ENCODE measurements around the gene ZFYVE28.

ZFYVE28 gene

DNA sequence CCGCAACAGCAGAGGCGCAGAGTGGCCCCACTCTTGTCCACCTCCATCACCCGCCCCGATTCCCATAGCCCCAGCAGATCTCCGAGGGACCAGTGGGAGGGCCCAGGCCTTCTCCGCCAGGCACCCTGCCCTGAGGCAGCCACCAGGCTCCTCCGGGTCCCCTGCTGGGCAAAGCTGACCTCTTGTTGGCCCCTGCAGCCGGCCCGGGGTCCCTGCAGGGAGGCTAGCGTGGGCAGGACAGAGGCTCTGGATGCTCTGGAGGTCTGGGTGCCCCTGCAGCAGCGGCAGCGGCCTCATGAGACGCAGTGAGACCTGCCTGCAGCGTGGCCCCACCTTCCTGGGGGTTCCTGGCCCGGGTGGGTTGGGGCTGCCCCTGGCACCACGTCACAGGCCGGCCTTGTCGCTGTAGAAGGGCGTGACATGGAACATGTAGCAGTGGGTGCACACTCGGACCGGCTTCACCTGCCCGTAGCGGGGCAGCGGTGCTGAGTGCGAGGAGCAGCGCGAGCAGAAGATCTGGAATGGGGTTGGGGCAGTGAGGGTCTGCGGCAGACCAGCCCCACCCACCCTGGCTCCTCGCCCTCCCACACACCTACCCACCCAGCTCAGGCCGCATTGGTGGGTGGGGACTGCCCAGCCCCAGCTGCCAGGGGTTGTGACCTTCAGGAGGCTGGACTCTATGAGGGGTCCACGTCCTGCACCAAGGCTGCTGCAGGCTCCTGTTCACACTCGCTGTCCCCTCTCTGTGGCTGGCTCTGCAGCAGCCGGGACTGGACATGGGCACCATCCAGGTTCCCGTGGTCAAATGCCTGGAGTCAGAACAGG lies 147.9 kb downstream of the ZFYVE28 start:
- Histone ChIP-seq H3K9me3 (ENCODE audit: control insufficient read depth, low read length) (no peaks in the 10 kb centered on the region), H3K27me3 (ENCODE audit: control insufficient read depth, insufficient read depth, low read length) (no peaks in the 10 kb centered on the region), H3K9ac (ENCODE audit: low read length) (no peak overlapping the region), H3K4me3 (ENCODE audit: low read length) (no peak overlapping the region), H3K36me3 (ENCODE audit: control insufficient read depth, insufficient read depth, low read length) (no peaks in the 10 kb centered on the region), H3K4me1 (ENCODE audit: control insufficient read depth, insufficient read depth, low read length) (no peaks in the 10 kb centered on the region)

GRCh38 chr4:2269618-2270163 lies 148.8 kb downstream of the ZFYVE28 start:
- H3K9ac ChIP-seq (ENCODE audit: low read length) = no peak overlapping the region
- no peaks in the 10 kb centered on the region for H3K36me3 ChIP-seq (ENCODE audit: control insufficient read depth, insufficient read depth, low read length)
- H3K9me3 ChIP-seq (ENCODE audit: control insufficient read depth, low read length) = no peaks in the 10 kb centered on the region
- no peak overlapping the region for H3K4me3 ChIP-seq (ENCODE audit: low read length)
- H3K27me3 ChIP-seq (ENCODE audit: control insufficient read depth, insufficient read depth, low read length) = no peaks in the 10 kb centered on the region
- no peaks in the 10 kb centered on the region for H3K4me1 ChIP-seq (ENCODE audit: control insufficient read depth, insufficient read depth, low read length)

- Histone ChIP-seq H3K4me1 (ENCODE audit: control insufficient read depth, insufficient read depth, low read length) (no peaks in the 10 kb centered on the region), H3K9ac (ENCODE audit: low read length) (no peak overlapping the region), H3K36me3 (ENCODE audit: control insufficient read depth, insufficient read depth, low read length) (no peaks in the 10 kb centered on the region), H3K27me3 (ENCODE audit: control insufficient read depth, insufficient read depth, low read length) (no peaks in the 10 kb centered on the region), H3K4me3 (ENCODE audit: low read length) (no peak overlapping the region), H3K9me3 (ENCODE audit: control insufficient read depth, low read length) (no peaks in the 10 kb centered on the region)
Measured at GRCh38 chr4:2269206-2269531, 149.3 kb downstream of the ZFYVE28 start.

GRCh38 chr4:2268357-2269205 lies 149.9 kb downstream of the ZFYVE28 start:
- Histone ChIP-seq H3K4me3 (ENCODE audit: low read length) (no peak overlapping the region), H3K9ac (ENCODE audit: low read length) (no peak overlapping the region), H3K9me3 (ENCODE audit: control insufficient read depth, low read length) (no peaks in the 10 kb centered on the region), H3K4me1 (ENCODE audit: control insufficient read depth, insufficient read depth, low read length) (no peaks in the 10 kb centered on the region), H3K27me3 (ENCODE audit: control insufficient read depth, insufficient read depth, low read length) (no peaks in the 10 kb centered on the region), H3K36me3 (ENCODE audit: control insufficient read depth, insufficient read depth, low read length) (no peaks in the 10 kb centered on the region)

DNA sequence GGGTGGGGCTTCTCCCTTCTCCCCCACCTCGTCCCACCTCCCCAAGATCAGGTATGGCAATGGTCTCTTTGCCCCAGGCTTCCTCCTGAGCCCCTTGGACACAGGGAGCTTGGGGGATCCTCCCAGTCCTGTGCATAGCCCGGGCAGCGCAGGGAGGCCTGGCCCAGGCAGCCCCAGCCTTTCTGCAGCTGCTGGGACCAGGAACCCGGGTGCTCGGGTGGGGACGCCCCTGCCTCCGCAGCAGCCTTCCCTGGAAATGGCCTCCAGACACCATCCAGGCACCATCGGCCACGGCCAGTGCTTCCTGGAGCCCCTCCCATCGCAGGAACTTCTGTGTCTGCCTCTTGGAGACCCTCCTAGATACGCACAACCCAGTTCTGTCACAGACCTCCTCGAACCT lies 150.6 kb downstream of the ZFYVE28 start:
- Histone ChIP-seq H3K9me3 (ENCODE audit: control insufficient read depth, low read length) (no peaks in the 10 kb centered on the region), H3K4me3 (ENCODE audit: low read length) (no peak overlapping the region), H3K4me1 (ENCODE audit: control insufficient read depth, insufficient read depth, low read length) (peaks cover 2% of the 10 kb centered on the region), H3K9ac (ENCODE audit: low read length) (no peak overlapping the region), H3K27me3 (ENCODE audit: control insufficient read depth, insufficient read depth, low read length) (no peaks in the 10 kb centered on the region), H3K36me3 (ENCODE audit: control insufficient read depth, insufficient read depth, low read length) (no peaks in the 10 kb centered on the region)

- Histone ChIP-seq H3K4me1 (ENCODE audit: control insufficient read depth, insufficient read depth, low read length) (peaks cover 6% of the 10 kb centered on the region), H3K27me3 (ENCODE audit: control insufficient read depth, insufficient read depth, low read length) (no peaks in the 10 kb centered on the region), H3K9me3 (ENCODE audit: control insufficient read depth, low read length) (no peaks in the 10 kb centered on the region), H3K4me3 (ENCODE audit: low read length) (no peak overlapping the region), H3K9ac (ENCODE audit: low read length) (no peak overlapping the region), H3K36me3 (ENCODE audit: control insufficient read depth, insufficient read depth, low read length) (no peaks in the 10 kb centered on the region)
Measured at GRCh38 chr4:2267320-2267811, 151.1 kb downstream of the ZFYVE28 start.

- Histone ChIP-seq H3K4me3 (ENCODE audit: low read length) (no peak overlapping the region), H3K4me1 (ENCODE audit: control insufficient read depth, insufficient read depth, low read length) (peaks cover 6% of the 10 kb centered on the region), H3K9me3 (ENCODE audit: control insufficient read depth, low read length) (no peaks in the 10 kb centered on the region), H3K9ac (ENCODE audit: low read length) (no peak overlapping the region), H3K27me3 (ENCODE audit: control insufficient read depth, insufficient read depth, low read length) (no peaks in the 10 kb centered on the region), H3K36me3 (ENCODE audit: control insufficient read depth, insufficient read depth, low read length) (no peaks in the 10 kb centered on the region)
Measured at GRCh38 chr4:2266821-2267220, 151.6 kb downstream of the ZFYVE28 start.

- Histone ChIP-seq H3K27me3 (ENCODE audit: control insufficient read depth, insufficient read depth, low read length) (no peaks in the 10 kb centered on the region), H3K4me3 (ENCODE audit: low read length) (no peak overlapping the region), H3K9me3 (ENCODE audit: control insufficient read depth, low read length) (no peaks in the 10 kb centered on the region), H3K36me3 (ENCODE audit: control insufficient read depth, insufficient read depth, low read length) (no peaks in the 10 kb centered on the region), H3K9ac (ENCODE audit: low read length) (no peak overlapping the region), H3K4me1 (ENCODE audit: control insufficient read depth, insufficient read depth, low read length) (peaks cover 6% of the 10 kb centered on the region)
Measured at GRCh38 chr4:2266181-2266580, 152.3 kb downstream of the ZFYVE28 start.

DNA sequence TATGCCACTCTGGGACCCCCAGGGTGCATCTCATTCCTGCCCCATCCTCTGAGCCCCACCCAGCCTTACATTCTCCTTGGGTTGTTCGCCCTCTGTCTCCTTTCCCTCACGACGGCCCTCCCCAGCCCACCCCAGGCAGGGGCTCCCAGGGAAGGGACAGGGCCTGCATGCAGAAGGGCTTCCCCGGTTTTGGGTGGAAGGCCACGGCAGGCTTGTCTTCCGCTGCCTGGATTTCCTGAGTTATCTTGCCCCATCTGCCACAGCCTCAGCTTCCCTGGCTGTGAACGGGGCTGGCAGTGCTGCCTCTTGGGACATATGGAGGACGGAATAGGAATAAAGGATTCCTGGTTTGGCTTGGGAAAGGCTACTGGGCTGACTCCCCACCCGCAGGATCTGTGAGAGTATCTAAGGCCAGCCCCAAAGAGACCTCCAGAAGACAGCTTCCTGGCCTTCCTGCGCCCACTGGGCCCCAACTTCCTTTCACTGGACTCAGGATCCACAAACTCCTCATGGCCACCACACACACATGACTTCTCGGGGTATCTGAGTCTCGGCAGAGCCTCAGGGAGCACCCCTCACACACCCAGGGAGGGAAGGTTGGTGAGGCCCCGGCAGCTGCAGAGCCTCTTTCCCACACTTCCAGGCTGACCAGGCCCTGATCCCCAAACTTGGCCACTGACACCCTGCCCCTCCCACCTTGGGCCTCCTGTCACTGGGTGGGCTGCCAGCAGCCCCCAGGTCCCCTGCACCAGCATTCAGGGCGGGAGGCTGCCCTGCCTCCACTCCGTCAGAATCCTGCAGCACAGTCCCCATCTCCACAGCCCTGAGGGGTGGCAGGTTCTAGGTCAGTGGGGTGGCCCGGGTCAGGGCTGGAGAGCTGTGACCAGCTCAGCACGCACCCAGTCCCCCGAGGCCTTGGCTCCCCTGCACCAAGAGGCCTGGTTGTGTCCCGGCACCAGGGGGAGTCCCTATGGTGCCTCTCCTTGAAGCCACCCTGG lies 153.0 kb downstream of the ZFYVE28 start:
- no peak overlapping the region for H3K4me3 ChIP-seq (ENCODE audit: low read length)
- no peaks in the 10 kb centered on the region for H3K9me3 ChIP-seq (ENCODE audit: control insufficient read depth, low read length)
- H3K4me1 ChIP-seq (ENCODE audit: control insufficient read depth, insufficient read depth, low read length) = peaks cover 10% of the 10 kb centered on the region
- no peak overlapping the region for H3K9ac ChIP-seq (ENCODE audit: low read length)
- H3K27me3 ChIP-seq (ENCODE audit: control insufficient read depth, insufficient read depth, low read length) = no peaks in the 10 kb centered on the region
- no peaks in the 10 kb centered on the region for H3K36me3 ChIP-seq (ENCODE audit: control insufficient read depth, insufficient read depth, low read length)

DNA sequence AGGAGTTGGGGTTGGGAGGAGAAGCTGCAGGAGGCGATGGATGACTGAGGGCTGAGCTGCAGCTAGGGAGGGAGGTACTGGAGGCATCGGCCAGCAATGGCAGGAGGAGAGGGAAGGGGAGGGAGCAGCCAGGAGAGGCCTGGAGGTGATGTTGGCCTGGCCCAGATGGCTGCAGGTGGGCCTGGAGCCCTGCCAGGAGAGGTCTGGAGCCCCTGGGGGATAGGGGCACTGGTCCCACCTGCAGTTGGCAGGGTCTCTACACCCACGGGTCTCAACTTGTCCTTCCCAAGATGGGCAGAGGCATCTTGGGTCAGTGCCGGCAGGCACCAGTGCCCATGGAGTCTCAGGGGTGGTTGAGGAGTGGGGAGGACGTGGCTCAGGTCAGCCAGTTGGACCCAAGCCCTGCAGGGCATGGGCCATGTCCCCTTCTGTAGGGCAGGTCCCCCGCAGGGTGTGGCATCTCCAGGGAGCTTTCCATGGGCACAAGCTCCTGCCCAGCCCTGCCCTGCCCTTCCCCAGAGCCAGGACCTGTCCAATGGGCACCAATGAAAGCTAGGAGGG lies 153.9 kb downstream of the ZFYVE28 start:
- H3K4me1 ChIP-seq (ENCODE audit: control insufficient read depth, insufficient read depth, low read length) = peaks cover 19% of the 10 kb centered on the region
- no peaks in the 10 kb centered on the region for H3K27me3 ChIP-seq (ENCODE audit: control insufficient read depth, insufficient read depth, low read length)
- no peaks in the 10 kb centered on the region for H3K36me3 ChIP-seq (ENCODE audit: control insufficient read depth, insufficient read depth, low read length)
- H3K9me3 ChIP-seq (ENCODE audit: control insufficient read depth, low read length) = no peaks in the 10 kb centered on the region
- H3K9ac ChIP-seq (ENCODE audit: low read length) = no peak overlapping the region
- H3K4me3 ChIP-seq (ENCODE audit: low read length) = no peak overlapping the region

GRCh38 chr4:2263926-2264321 lies 154.5 kb downstream of the ZFYVE28 start:
- Histone ChIP-seq H3K4me1 (ENCODE audit: control insufficient read depth, insufficient read depth, low read length) (peaks cover 25% of the 10 kb centered on the region), H3K9me3 (ENCODE audit: control insufficient read depth, low read length) (no peaks in the 10 kb centered on the region), H3K9ac (ENCODE audit: low read length) (no peak overlapping the region)

More at GRCh38 chr4:2263926-2264321, 154.5 kb downstream of the ZFYVE28 start:
- Histone ChIP-seq H3K36me3 (ENCODE audit: control insufficient read depth, insufficient read depth, low read length) (no peaks in the 10 kb centered on the region), H3K27me3 (ENCODE audit: control insufficient read depth, insufficient read depth, low read length) (no peaks in the 10 kb centered on the region), H3K4me3 (ENCODE audit: low read length) (no peak overlapping the region)

Measured in mucosa of stomach (tissue), 1 donor.